ENCODE data around the gene LIMA1. TPM values are rescaled to one million over a fixed set of nuclear protein-coding genes. Genes with fewer than 3 reads are reported as not detected.
A peak's percentile ranks its signal among the peaks of the same experiment; 100 is the strongest.
"Not testable (repeated sequence)": the region's sequence is repeated elsewhere in the genome, so short reads cannot be mapped to it uniquely, and the experiment has no call there.

LIMA1 gene
- total RNA-seq, 1 donor from 2014 or later, result 79.4 TPM

DNA sequence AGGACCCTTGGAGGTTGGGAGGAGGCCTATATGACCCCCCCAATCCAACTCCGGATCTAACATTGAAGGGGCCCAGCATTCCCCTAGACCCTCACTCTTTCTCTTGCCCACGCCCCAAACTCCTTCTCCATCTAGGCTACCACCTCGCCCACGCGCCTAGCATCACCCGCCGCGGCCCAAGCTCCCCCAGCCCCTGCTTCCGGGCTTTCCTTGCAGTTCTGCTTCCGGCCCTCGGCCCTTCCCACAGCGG is 116.6 kb downstream of the LIMA1 start:
- intact Hi-C loops (cut with DNase I), result loop anchor here (1.0 to 10.0 kb wide), 6 partner anchors 34 to 234 kb away; partner anchors contain the start of genes AQP5, COX14, LARP4 and RACGAP1
- no peak for DNase-seq (ENCODE audit: low spot score in 2 of 2)
- peak overlapping the region; percentile 85 to 98 for H3K4me3 ChIP-seq
- no peaks in the 10 kb centered on the region for H3K36me3 ChIP-seq
- no peaks in the 10 kb centered on the region for H3K27me3 ChIP-seq
- H3K4me1 ChIP-seq, result peaks cover 0 to 14% of the 10 kb centered on the region in 2 donors
- TF ChIP-seq CTCF (IDR thresholded peaks at IDR 0.05), result no peak
- H3K27ac ChIP-seq, result peak overlapping the region; percentile 98 to 99
- H3K9me3 ChIP-seq, result peaks cover 0 to 10% of the 10 kb centered on the region in 2 donors

DNA sequence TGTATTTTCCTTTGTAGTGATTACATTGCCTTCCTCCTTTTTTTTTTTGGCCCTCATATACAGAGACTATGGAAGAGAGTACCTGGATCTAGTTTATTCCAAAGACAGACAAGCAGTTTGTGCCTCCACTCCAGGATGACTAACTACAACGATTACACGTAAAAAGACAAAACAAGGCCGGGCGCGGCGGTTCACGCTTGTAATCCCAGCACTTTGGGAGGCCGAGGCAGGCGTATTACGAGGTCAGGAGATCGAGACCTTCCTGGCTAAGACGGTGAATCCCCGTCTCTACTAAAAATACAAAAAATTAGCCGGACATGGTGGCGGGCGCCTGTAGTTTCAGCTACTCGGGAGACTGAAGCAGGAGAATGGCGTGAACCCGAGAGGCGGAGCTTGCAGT is 118.4 kb downstream of the LIMA1 start:
- Histone ChIP-seq H3K27ac (no peak overlapping the region), H3K4me3 (no peak overlapping the region), H3K4me1 (peaks cover 0 to 14% of the 10 kb centered on the region in 2 donors), H3K36me3 (no peaks in the 10 kb centered on the region), H3K9me3 (peaks cover 0 to 7% of the 10 kb centered on the region in 2 donors), H3K27me3 (no peaks in the 10 kb centered on the region)
- no peak for TF ChIP-seq CTCF (IDR thresholded peaks at IDR 0.05)
- intact Hi-C loops (cut with DNase I), result loop anchor here (5.0 to 10.0 kb wide), 2 partner anchors 33 to 200 kb away; partner anchors contain the start of gene AQP5
- DNase-seq (ENCODE audit: low spot score in 2 of 2), result no peak

DNA sequence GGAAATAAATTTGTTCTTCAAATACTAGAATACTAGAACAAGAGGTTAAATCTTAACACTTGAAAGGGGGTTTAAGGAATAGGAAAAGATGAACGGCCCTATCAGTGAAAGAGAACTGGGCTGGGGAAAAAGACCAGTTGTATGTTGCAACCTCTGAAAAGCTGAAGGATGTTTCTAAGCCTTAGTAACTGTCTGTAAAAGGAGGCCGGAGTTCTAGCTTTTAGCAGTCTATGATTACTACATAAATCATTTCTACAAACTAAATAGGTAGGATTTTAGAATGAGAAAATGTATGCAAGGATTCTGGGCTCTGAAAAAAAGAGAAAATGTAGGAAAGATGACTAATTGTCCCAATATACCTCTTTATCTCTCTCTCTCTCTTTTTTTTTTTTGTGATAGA is 121.1 kb downstream of the LIMA1 start:
- H3K9me3 ChIP-seq, result no peaks in the 10 kb centered on the region
- H3K4me3 ChIP-seq, result no peak overlapping the region
- TF ChIP-seq CTCF (IDR thresholded peaks at IDR 0.05), result no peak
- intact Hi-C loops (cut with DNase I), result loop anchor here (10.0 kb wide), 1 partner anchor 197 kb away; the partner anchor contains the start of gene AQP5
- no peaks in the 10 kb centered on the region for H3K27me3 ChIP-seq
- H3K36me3 ChIP-seq, result peaks cover 0 to 4% of the 10 kb centered on the region in 2 donors
- peaks cover 0 to 10% of the 10 kb centered on the region in 2 donors for H3K4me1 ChIP-seq
- no peak overlapping the region for H3K27ac ChIP-seq
- no peak for DNase-seq (ENCODE audit: low spot score in 2 of 2)

- intact Hi-C loops (cut with DNase I), result loop anchor here (10.0 kb wide), 1 partner anchor 196 kb away; the partner anchor contains the start of gene AQP5
- Histone ChIP-seq H3K4me1 (peaks cover 0 to 7% of the 10 kb centered on the region in 2 donors), H3K4me3 (no peak overlapping the region), H3K27me3 (no peaks in the 10 kb centered on the region), H3K36me3 (peaks cover 0 to 4% of the 10 kb centered on the region in 2 donors), H3K27ac (peak overlapping the region in 1 of 2 donors; percentile 33), H3K9me3 (no peaks in the 10 kb centered on the region)
- no peak for TF ChIP-seq CTCF (IDR thresholded peaks at IDR 0.05)
- no peak for DNase-seq (ENCODE audit: low spot score in 2 of 2)
Measured at GRCh38 chr12:50160643-50161042, 122.7 kb downstream of the LIMA1 start.

- no peak for DNase-seq (ENCODE audit: low spot score in 2 of 2)
- no peak overlapping the region for H3K27ac ChIP-seq
- peaks cover 0 to 4% of the 10 kb centered on the region in 2 donors for H3K36me3 ChIP-seq
- no peaks in the 10 kb centered on the region for H3K27me3 ChIP-seq
- H3K4me1 ChIP-seq, result no peaks in the 10 kb centered on the region
- H3K4me3 ChIP-seq, result no peak overlapping the region
- no peak for TF ChIP-seq CTCF (IDR thresholded peaks at IDR 0.05)
- no peaks in the 10 kb centered on the region for H3K9me3 ChIP-seq
- intact Hi-C loops (cut with DNase I), result no loop called here
Measured at GRCh38 chr12:50157259-50157658, 126.1 kb downstream of the LIMA1 start.

DNA sequence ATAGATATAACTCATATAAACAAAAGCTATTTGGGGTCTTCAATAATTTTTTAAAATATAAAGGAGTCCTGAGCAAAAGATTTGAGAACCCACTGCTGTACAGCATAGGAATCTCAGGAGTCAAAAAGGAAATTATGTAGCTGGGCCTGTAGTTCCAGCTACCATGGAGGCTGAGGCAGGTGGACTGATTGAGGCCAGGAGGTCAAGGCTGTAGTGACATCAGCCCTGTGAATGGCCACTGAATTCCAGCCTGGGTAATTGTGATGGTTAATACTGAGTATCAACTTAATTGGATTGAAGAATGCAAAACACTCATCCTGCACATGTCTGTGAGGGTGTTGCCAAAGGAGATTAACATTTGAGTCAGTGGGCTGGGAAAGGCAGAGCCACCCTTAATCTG is 126.7 kb downstream of the LIMA1 start:
- TF ChIP-seq CTCF (IDR thresholded peaks at IDR 0.05), result no peak
- H3K4me1 ChIP-seq, result no peaks in the 10 kb centered on the region
- no peaks in the 10 kb centered on the region for H3K27me3 ChIP-seq
- no peak for DNase-seq (ENCODE audit: low spot score in 2 of 2)
- H3K27ac ChIP-seq, result no peak overlapping the region
- intact Hi-C loops (cut with DNase I), result no loop called here
- H3K9me3 ChIP-seq, result no peaks in the 10 kb centered on the region
- H3K4me3 ChIP-seq, result no peak overlapping the region
- peaks cover 0 to 4% of the 10 kb centered on the region in 2 donors for H3K36me3 ChIP-seq

GRCh38 chr12:50154947-50155346 is 128.4 kb downstream of the LIMA1 start:
- intact Hi-C loops (cut with DNase I); H3K9me3 ChIP-seq; DNase-seq (ENCODE audit: low spot score in 2 of 2); H3K4me1 ChIP-seq; H3K27ac ChIP-seq; H3K27me3 ChIP-seq; H3K36me3 ChIP-seq; H3K4me3 ChIP-seq: not testable (repeated sequence)

All from ascending aorta (tissue), 2 donors.